Hepatic stellate cell (primary cell): Measurements from ENCODE around the gene CACNA2D4.
A peak's percentile ranks its signal among the peaks of the same experiment; 100 is the strongest.

Experiments used
- DNase-seq: peaks from one replicate; pipeline ENCODE4 v3.0.0; 2011; ENCODE audit warnings: low spot score

The CACNA2D4 gene

DNA sequence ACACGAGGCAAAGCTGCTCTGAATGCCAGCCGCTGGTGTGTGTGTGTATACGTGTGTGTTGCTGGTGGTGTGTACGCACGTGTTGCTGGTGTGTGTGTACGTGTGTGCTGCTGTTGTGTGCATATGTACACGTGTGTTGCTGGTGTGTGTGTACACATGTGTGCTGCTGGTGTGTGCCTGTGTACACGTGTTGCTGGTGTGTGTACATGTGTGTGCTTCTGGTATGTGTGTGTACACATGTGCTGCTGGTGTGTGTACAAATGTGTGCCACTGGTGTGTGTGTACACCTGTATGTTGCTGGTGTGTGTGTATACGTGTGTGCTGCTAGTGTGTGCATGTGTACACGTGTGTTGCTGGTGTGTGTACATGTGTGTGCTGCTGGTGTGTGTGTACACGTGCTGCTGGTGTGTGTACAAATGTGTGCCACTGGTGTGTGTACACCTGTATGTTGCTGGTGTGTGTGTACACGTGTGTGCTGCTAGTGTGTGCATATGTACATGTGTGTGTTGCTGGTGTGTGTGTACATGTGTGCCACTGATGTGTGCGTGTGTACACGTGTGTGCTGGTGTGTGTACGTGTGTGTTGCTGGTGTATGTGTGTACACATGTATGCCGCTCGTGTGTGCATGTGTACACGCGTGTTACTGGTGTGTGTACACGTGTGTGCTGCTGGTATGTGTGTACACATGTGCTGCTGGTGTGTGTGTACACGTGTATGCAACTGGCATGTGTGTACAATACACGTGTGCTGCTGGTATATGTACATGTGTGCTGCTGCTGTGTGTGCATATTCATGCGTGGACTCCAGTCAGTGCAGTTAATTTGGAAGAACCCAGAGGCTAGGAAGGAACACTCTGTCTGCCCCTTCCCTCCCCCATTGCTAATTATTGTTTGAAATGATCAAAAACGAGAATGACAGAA, 47.2 kb downstream of the CACNA2D4 start:
- DNase-seq, result no peak

DNA sequence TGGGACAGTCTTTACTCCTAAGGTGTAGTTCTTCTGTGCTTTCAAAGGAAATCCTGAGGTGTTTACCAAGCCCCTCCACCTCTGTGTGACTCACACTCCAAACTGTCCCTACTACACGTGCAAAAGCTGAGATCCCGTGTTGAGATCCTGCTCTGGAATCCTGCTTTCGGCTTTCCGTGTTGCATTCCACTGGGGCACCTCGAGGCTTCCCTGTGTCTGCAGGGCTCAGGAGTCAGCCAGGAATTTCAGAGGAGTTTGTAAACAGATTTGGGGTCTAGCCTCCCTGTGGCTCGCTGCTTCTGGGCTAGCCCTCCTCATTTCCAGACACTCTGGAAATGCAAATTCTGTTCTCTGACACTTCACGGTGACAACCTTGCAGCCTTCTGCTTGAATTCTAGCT, 48.4 kb downstream of the CACNA2D4 start:
- no peak for DNase-seq

DNA sequence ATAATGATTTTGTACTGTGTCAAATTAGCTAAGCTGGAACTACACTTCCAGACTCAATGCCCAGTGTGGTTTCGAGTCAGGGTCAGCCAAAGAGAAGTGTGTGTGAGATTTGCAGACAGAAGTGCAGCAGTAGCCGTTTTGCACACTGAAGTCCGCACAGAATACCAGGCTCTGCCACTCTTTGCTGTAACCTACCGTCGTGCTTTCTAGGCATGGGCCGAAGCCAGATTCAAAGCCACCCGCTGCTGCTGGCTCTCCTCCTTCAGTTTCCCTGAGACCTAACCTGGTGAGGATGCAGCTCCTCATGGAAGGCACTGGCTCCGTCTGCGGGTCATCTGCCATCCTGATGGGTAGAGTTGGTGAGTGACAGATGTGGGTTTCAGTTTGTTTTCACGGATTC, 49.3 kb downstream of the CACNA2D4 start:
- no peak for DNase-seq

DNA sequence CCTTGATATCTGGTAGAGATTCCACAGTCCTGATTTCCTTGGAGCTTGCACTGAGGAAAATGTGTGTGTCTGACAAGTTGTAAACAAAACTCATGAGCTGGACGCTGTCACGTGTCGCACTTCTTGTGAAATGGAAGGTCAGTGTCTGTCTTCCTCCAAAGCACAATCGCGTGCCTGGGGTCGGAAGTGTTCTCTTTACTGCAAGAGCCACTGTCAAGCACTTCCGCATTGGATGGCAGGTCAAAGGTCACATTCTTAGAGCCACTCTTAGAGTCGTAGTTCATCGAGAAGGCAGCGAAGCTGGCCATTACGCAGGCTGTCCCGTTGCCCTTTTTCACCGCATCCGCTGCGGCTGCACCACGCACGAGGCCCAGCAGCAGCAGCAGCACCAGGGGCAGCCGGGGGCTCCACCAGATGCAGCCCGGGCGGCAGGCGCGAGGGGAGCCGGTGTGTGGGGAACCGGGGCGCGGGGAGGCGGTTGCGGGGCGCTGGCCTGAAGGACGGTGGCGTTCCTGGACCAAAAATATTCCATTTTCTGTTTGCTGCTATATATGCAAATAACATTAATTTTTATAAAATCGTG, 53.1 kb downstream of the CACNA2D4 start:
- no peak for DNase-seq

DNA sequence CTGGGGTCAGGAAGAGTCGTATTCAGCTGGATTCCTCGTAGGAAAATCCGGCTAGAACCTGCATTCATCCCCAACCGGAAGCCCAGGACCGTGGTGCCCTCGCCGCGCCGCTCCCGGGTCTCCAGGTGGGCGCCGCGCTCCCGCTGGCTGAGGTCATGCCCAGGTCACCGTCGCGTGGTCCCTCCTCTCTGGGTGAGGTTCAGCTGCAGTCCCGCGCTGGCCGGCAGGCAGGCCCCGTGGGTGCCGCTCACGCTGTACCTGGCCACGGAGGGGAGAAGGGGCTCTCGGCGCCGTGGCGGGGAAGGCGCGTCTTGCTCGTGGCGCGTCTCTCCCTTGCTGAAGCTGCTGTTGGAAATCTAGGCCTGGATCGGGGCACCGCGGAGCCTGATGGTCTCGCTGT, 53.6 kb downstream of the CACNA2D4 start:
- no peak for DNase-seq

DNA sequence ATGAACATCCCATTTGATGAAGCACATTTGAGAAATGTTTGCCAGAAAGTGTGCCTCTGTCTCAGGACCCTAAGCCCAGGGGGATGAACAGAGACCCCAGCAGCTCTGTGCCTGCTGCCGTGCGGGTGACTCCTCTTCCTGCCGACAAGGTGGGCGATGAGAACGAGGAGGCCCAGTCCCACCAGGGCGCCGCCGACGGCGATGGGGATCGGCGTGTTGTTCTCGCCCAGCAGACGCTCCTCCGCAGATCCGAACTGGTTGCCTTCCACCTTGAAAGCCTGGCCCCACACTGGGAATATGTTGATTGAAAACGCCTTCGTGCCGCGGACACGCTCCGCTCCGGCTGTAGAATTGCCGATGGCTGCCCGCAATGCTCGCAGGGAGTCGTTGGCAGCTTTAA, 54.0 kb downstream of the CACNA2D4 start:
- DNase-seq, result no peak

DNA sequence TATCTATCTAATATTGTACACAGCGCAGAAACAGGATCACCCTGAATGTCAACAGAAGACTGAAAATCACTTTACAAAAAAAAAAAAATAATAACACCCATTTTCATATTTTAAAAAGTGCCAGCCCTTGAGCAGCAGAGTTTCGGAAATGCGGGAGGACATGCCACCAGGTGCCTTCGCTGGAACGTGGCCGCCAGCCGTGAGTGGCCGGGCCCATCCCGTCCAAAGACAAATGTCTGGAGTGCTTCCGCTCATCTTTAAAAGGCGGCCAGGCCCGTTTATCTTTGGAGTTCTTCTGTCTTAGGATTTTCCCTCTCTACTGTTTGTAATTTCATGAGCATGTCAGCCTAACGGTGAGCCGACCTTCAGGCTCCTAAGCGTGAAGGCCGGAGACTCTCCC, 54.6 kb downstream of the CACNA2D4 start:
- no peak for DNase-seq

DNA sequence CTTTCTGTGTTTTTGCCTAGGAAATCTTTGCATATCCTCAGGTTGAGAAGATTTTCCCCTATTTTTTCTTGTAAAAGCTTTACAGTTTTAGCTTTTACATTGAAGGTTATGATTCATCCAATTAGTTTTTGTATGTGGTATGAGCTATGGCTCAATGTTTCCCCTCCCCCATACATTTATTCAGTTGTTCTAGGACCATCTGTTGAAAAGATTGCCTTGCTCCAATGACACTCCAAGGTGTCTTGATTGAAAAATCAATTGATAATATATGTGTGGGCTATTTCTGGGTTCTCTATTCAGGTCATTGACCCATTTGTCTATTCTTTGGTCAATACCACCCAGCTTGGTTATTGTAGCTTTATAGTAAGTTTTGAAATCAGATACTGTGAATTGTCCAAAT, 55.5 kb downstream of the CACNA2D4 start:
- DNase-seq, result no peak

DNA sequence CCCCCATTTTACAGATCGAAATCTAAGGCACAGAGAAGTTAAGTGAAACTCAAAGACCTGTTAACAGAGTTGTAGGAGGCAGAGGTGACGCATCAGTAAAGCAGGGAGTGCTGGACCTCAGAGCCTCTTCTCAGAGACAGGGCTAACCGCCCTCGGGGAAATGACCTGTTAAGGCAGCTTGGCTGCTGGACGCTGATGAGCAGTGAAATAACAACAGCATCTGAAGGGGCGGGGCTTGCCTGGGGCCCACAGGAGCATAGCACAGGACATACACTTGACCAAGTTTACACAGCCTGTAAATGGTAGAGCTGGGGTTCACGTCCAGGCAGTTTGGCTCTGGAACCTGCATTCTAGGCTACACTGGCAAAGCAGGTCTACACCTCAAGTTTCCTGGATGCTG, 58.8 kb downstream of the CACNA2D4 start:
- DNase-seq, result peak; percentile 30

DNA sequence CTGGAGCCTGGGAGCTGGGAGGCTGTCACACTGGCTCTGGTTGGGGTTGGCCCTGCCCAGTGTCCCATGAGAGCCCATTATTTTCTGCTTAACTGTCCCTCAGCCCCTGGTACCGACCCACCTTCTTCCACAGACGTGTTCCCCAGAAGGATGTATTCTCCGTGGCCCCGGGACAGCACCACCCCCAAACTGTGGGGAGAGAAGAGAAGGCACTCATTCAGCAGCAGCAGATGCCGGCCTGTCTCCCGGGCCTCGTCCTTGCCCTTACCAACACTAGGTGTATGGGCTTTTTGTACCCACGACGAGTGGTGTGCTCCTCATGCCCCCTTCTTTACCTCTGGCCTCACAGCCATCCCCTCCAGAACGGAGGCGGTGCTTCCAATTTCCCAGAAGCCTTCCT, 60.0 kb downstream of the CACNA2D4 start:
- no peak for DNase-seq

DNA sequence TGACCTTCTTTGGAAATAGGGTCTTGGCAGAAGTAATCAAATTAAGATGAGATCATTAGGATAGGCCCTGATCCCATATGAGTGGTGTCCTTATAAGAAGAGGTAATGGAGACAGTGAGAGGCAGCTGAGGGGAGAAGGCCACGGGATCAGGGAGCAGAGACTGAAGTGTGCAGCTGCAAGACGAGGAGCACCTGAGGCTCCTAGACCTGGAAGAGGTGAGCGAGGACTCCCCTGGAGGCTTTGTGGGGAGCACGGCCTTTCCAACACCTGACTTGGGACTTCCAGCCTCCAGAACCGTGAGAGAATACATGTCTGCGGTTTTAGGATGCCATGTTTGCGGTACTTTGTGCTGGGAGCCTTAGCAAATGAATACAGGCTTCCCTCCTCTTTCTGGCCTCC, 60.6 kb downstream of the CACNA2D4 start:
- no peak for DNase-seq

DNA sequence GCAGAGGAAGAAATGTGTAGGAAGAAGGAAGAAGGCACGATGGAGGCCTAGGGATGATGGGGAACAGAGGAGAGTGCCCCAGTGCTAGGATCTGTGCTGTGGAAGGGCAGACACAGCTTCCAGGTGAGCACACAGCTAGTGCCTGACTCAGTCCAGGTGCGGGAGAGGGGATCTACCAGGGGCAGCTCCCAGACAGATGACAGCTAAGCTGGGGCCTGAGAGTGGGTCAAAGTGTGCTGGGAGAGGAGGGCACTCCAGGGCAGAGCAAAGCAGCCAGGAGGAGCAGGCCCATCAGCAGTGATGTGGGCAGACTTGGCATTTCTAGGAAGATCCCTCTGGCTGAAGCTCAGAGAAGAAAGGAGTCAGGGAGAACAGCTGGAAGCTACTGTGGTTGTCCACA, 61.4 kb downstream of the CACNA2D4 start:
- DNase-seq, result no peak

DNA sequence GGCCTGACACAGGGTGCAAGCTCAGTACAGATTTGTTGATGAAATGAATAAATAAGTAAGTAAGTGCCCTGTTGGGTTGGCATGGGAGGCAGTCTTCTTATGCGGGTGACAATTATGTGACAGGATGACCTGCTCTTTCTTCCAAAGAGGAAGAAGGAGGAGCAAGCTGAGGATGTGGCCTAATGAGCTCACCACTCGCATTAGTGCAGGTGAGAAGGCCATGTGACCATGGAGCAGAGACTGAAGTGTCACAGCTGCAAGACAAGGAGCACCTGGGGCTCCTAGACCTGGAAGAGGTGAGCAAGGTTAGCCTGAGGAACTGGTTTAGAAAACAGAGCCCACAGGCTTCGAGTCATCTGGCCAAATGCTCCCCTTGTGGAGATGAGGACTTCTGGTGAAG, 63.2 kb downstream of the CACNA2D4 start:
- DNase-seq, result no peak

DNA sequence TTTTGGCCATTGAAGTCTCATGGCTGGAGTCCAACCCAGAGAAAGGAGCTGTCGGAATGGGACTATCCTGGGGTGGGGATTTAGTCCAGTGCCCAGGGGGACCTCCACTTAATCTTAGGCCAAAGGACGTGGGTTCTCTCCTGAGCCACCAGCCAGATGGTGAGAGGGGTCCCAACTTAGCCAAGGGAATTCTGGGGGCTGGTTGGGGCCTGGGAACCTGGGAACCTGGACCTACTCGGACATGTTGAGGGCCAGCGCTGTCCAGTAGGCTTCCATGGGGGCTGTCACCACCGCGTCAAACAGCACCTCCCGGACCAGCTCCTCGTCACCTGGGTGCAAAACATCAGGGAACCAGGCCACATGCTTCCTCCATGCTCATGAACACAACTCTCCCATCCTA, 64.7 kb downstream of the CACNA2D4 start:
- no peak for DNase-seq

DNA sequence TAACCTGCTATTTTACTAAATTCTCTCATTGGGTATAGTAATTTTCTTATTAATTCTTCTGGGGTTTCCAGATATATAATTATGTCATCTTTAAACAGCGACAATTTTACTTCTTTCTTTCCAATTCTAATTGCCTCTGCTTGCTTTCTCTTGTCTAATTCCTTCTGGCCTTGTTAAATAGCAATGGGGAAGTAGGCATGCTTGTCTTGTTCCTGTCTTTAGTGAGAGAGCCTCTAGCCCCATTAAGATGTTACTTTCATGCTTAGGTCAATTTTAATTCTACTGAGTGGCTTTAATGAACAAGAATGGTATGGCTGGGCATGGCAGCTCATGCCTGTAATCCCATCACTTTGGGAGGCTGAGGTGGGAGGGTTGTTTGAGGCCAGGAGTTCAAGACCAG, 66.4 kb downstream of the CACNA2D4 start:
- DNase-seq, result no peak

DNA sequence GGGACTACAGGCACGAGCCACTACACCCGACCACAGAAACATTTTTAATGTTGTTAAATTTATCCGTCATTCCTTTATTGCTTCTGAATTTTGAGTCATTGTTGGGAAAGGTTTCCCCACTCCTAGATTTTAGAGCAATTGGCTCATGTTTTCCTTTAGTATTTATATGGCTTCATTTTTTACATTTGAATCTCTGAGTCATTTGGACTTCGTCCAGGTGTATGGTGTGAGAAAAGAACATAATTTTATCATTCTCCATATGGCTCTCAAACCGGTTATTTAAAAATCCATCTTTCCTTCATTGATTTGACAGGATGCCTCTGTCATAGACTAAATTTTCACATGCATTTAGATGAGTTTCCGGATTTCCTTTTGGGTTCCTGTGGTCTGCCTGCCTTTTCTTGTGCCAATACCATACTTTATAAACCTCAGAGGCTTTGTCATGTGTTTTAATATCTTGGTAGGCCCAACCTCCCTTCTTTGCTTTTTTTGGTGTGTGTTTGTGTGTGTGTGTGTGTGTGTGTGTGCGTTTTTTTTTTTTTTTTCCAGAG, 67.2 kb downstream of the CACNA2D4 start:
- DNase-seq, result peak; percentile 45

DNA sequence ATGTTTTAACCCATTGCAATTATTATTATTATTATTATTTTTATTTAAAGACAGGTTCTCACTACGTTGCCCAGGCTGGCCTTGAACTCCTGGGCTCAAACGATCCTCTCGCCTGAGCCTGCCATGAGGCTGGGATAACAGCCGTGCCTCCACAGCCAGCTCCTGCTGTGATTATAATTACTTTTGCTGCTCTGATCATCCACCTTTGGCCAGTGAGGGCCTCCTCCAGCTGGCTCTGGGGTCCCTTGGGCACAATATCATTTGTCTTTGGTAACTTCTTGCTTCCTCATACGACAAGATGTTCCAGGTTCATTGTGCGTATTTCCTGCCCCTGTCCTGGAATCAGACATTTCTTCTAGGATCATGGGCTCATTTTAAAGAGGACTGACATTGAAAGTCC, 69.7 kb downstream of the CACNA2D4 start:
- DNase-seq, result no peak

DNA sequence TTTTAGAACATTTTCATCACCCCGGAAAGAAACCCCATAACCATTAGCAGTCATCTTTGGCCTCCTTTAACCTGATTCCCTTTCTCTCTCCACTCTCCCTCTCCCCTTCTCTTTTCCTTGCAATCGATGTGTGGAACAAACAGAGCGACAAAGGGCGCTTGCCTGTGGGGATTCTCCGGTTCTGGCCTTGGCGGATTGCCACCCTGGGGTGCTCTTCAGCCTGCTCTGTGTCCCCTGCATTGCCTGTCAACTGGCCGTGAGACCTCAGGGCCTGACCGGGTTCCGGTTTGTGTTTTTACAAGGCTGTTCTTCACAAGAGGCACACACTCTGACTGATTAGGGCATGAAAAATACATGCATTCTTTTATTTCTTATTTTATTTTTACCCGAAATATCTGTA, 70.3 kb downstream of the CACNA2D4 start:
- DNase-seq, result no peak

DNA sequence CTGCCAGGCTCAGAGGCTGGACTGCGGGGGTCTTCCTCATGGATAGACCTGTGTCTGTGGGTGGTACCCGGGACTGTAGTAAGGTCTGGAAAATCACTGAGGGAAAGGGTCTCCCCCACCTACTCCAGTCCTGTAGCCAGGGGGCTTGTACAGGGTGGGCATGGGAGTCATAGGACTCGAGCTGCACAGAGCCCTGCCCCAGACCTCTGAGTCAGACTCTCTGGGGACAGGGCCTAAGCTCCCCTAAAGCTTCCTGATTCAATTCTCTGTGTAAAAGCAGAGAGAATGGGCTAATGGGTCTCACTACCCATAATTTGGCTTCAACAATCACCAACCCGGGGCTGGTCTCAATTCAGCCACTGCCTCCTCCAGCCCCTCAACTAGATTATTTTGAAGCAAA, 71.0 kb downstream of the CACNA2D4 start:
- no peak for DNase-seq

DNA sequence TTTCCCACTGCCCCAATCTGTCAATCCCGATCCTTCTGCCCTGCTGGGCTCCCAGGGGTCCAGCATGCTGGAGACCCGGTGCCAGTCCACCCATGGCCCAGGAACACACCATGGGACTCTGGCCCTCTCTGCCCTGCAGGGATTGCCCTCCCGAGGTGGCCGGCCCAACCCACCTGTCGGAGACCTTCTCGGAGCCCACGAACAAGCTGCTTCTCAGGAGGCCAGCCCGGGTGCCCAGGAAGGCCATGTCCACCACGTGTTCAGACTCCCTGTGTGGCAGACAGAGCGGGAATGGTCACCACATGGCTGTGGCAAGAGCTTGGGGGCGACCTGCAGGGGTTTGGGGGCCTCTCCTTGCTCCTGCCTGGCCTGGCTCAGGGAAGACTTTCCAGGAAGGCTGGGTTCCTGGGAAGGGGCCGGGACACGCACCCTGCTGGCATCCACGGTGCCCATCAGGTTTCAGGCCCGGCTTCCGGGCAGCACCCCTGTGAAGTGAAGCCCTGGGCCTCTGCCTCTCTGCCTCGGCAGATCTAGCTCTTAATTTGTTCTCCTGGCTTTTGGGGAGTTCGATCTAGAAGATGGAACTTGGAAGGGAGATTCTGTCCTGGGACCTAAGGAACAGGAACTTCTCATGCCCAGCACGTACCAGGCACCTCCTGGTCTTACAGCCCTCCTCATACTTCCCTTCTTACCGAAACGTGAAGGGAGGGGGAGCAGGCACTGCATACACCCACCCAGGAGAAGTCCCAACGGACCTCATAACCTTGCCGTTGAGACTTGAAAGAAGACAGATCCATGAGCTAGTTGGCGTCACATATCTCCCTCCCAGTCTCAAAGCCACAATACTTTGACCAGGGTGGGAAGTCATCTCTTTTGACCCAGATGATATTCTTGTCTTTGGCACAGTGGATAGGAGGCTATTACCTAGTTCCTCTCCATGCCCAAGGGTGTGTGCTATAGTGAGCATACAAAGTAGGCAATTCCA, 71.7 kb downstream of the CACNA2D4 start:
- no peak for DNase-seq

DNA sequence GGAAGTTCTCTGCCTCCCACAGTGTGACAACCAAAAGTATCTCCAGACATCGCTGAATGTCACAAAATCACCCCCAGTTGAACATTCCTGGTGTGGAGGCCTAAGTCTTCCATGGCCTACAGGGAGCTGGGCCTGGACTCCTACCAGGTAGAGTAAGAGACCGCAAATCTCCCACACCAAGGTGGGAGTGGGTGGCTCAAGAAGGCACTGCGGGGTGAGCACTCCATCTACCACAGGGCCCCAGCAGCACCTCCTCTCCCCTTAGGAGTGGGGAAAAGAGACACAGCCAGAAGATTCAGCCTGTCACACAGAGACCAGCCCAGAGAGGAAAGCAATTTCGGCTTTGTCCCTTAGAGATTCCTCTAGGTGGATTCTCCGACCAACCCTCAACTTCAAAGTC, 72.6 kb downstream of the CACNA2D4 start:
- no peak for DNase-seq

DNA sequence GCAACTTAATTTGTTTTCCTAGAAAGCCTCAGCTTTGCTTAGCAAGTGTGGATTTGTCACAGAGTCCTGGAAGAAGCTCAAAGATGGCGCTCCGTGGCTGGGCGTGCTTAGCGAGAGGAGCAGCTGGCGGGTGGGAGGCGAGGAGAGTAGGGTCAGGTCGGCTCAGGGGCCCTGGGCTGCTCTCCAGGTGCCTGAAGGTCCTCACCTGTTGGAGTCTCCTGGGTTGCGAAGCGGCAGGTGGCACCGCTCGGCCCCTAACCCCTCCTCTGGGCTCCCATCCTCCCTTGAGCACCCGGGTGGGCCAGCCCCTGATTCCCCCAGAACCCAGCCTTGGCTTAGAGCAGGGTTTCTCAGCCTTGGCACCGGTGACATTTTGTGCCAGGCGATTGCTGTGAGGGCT, 73.0 kb downstream of the CACNA2D4 start:
- DNase-seq, result no peak
